ENCODE measurements around the gene MTR. TPM values are rescaled to one million over a fixed set of nuclear protein-coding genes. Genes with fewer than 3 reads are reported as not detected.

Gene MTR
- total RNA-seq, 1 experiment from 2014 or later = 35.5 TPM

GRCh38 chr1:236948996-236949395, 153.9 kb downstream of the MTR start:
- H2BK20ac ChIP-seq (ENCODE audit: low read depth, low read length, poor library complexity, severe bottlenecking) = no peak overlapping the region
- H3K14ac ChIP-seq (ENCODE audit: insufficient read depth, low read length) = no peak overlapping the region
- H3K23ac ChIP-seq (ENCODE audit: insufficient read length, low read depth, low read length) = no peak overlapping the region
- no peak overlapping the region for H4K5ac ChIP-seq (ENCODE audit: insufficient read length, low read depth, low read length)
- no peak overlapping the region for H3K27ac ChIP-seq (ENCODE audit: insufficient read length, low read depth, low read length)
- no peak for TF ChIP-seq CTCF (conservative IDR thresholded peaks at IDR 0.05)
- no peak for DNase-seq
- Mint-ChIP-seq H3K27ac (no peak overlapping the region), H3K9me3 (peaks cover 3 to 4% of the 10 kb centered on the region in 2 experiments; a peak in 4 of 5 replicates), H3K4me3 (no peak overlapping the region), H3K27me3 (ENCODE audit: low read depth) (no peaks in the 10 kb centered on the region; the same call in 1 of the 2 replicates), H3K36me3 (ENCODE audit: insufficient read depth in 1 of 3, low read depth in 3 of 3) (peaks cover 0 to 12% (median 0%) of the 10 kb centered on the region in 3 experiments; a peak in 3 of 7 replicates), H3K4me1 (peaks cover 35% of the 10 kb centered on the region in 2 experiments)
- H3K9ac ChIP-seq (ENCODE audit: extremely low read depth, insufficient read length, low read length) = no peak overlapping the region
- WGBS (ENCODE audit: extremely low coverage, insufficient read length, low lambda C conversion rate) = no CpG with 5 or more reads among the region's 6 CpGs
- no peak overlapping the region for H2BK120ac ChIP-seq (ENCODE audit: low read depth, low read length, poor library complexity, severe bottlenecking)
- no peaks in the 10 kb centered on the region for H3K79me2 ChIP-seq (ENCODE audit: insufficient read depth, low read length)
- H2BK15ac ChIP-seq (ENCODE audit: low read depth, low read length) = no peak overlapping the region
- H3T11ph ChIP-seq (ENCODE audit: low read length) = no peak overlapping the region
- H3K23me2 ChIP-seq (ENCODE audit: insufficient read length, low read depth, low read length, poor library complexity, severe bottlenecking) = no peaks in the 10 kb centered on the region
- H2BK5ac ChIP-seq (ENCODE audit: insufficient read length, low read length) = no peak overlapping the region
- no peak overlapping the region for H3K4ac ChIP-seq (ENCODE audit: low read depth, low read length)
- no peak overlapping the region for H3K18ac ChIP-seq (ENCODE audit: insufficient read length, low read depth, low read length)
- no peak overlapping the region for H2AK5ac ChIP-seq (ENCODE audit: insufficient read length, low read length)
- no peak overlapping the region for H2AFZ ChIP-seq (ENCODE audit: low read length)
- H3K4me1 ChIP-seq (ENCODE audit: insufficient read depth, low read length) = no peaks in the 10 kb centered on the region
- H4K20me1 ChIP-seq (ENCODE audit: control insufficient read depth, insufficient read depth, insufficient read length) = no peaks in the 10 kb centered on the region
- H3K79me1 ChIP-seq (ENCODE audit: insufficient read depth, low read depth, low read length, poor library complexity, severe bottlenecking) = no peaks in the 10 kb centered on the region
- H4K8ac ChIP-seq (replicated peaks; ENCODE audit: insufficient read length, low read depth, low read length) = no peak overlapping the region
- no peak overlapping the region for H3K4me2 ChIP-seq (ENCODE audit: insufficient read depth, insufficient read length, low read length)
- H3K27me3 ChIP-seq (ENCODE audit: insufficient read depth, low read length) = no peaks in the 10 kb centered on the region
- H3K56ac ChIP-seq (ENCODE audit: insufficient read length, low read depth, low read length) = no peak overlapping the region
- no peak overlapping the region for H4K91ac ChIP-seq (ENCODE audit: insufficient read length, low read depth, low read length)
- no peaks in the 10 kb centered on the region for H3K9me3 ChIP-seq (ENCODE audit: control insufficient read depth, low read depth, low read length)
- H2BK12ac ChIP-seq (ENCODE audit: insufficient read length, low read depth, low read length) = no peak overlapping the region
